Central memory CD4-positive, alpha-beta T cell (primary cell): ENCODE measurements around the gene POLR3H.
"Not testable (repeated sequence)": the region's sequence is repeated elsewhere in the genome, so short reads cannot be mapped to it uniquely, and the experiment has no call there.

Experiments used
- DNase-seq: peaks from one replicate; pipeline ENCODE4 v3.0.0; 2022

The POLR3H gene

DNA sequence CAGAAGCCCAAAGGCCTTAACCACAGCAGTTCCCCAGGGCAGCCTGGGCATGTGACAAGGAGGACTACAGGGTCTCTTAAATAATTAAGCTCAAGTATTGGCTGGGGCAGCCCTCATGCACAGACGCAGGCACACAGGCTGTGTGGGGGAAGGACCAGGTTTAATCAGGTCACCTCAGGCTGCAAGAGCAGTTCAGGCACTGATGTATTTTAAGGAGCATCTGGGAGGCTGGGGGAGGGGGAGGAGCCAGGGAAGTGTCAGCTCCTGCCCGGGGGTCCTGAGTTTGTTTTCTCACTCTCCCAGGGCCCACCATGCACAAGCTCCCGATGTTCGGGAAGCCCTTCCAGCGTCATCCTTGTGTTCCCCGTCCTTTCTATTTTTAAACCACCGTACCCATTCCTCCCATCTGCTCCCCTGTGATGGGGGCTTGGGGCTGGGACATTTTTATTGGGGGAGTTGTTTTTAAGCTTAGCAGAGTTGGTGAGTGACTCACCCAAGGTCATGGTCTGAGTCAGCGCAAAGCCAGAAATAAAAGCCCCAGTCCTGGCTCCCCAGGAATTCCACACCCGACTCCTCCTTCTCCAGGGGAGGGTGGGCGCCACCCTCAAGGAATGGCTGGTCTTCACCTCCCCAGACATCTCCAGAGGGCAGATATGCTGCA is 18.9 kb upstream of the POLR3H start:
- no peak for DNase-seq

GRCh38 chr22:41562461-41562860 is 18.2 kb upstream of the POLR3H start:
- no peak for DNase-seq

- no peak for DNase-seq
These were observed 17.5 kb upstream of the POLR3H start for GRCh38 chr22:41561788-41562187.

- no peak for DNase-seq
These were observed 17.1 kb upstream of the POLR3H start for GRCh38 chr22:41561335-41561734.

GRCh38 chr22:41560095-41560471 is 15.8 kb upstream of the POLR3H start:
- no peak for DNase-seq

DNA sequence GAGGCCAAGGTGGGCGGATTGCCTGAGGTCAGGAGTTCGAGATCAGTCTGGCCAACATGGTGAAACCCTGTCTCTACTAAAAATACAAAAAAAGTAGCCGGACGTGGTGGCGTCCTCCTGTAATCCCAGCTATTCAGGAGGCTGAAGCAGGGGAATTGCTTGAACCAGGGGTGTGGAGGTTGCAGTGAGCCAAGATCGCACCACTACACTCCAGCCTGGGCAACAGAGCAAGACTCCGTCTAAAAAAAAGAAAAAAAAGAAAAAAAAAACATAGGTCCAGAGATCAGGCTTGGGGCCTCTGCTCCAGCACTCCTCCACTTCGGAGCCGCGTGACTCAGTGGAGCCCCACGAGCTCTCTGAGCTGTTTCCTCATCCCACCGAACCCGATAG is 14.0 kb upstream of the POLR3H start:
- not testable (repeated sequence) for DNase-seq

DNA sequence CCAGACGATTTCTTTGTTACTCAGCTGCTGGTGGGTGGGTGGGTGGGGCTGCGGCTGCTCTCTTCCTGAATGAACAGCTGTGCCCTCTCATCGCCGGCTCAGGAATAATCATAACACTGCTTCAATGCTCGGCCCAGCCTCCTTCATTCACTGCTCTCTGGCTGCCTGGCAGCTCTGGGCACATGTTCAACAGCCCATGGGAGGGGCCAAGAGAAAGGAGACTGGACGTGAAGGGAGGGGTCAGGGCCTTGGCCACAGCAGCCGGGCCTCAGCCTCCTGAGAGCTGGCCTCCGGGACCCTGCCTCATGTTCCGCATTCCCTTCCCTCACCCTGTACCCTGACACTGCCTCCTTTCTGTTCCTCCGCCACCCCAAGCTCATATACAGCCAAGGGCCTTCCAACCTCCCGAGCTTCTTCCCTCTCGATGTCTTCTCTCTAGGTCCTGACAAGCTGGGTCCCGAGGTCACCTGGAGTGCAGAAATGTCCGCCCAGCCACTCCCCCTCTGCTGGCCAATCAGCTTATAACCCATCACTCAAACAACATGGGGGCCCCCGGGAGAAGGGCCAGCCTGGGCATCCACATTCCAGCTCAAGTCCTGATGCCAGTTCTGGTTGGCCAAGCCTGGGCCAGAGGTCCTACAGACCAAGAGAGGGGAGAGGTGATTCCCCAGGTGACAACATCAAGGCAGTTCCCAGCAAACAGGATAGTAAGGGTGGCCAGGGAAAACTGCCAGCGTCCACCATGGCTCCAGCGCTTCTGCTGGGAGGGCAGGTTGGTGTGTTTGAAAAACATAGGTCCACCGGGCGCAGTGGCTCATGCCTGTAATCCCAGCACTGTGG is 13.4 kb upstream of the POLR3H start:
- no peak for DNase-seq

DNA sequence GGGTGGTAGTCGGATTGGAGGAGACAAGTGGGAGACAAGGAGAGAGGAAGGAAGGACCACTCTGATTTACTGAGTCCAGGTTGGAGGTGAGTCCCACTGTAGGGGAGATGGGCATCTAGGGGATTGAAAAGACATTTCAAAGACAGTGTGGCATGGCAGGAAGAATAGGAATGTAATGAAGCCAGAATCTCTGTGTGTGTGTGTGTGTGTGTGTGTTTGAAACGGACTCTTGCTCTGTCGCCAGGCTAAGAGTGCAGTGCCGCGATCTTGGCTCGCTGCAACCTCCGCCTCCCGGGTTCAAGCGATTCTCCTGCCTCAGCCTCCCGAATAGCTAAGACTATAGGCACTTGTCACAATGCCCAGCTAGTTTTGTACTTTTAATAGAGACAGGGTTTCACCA is 12.3 kb upstream of the POLR3H start:
- no peak for DNase-seq

DNA sequence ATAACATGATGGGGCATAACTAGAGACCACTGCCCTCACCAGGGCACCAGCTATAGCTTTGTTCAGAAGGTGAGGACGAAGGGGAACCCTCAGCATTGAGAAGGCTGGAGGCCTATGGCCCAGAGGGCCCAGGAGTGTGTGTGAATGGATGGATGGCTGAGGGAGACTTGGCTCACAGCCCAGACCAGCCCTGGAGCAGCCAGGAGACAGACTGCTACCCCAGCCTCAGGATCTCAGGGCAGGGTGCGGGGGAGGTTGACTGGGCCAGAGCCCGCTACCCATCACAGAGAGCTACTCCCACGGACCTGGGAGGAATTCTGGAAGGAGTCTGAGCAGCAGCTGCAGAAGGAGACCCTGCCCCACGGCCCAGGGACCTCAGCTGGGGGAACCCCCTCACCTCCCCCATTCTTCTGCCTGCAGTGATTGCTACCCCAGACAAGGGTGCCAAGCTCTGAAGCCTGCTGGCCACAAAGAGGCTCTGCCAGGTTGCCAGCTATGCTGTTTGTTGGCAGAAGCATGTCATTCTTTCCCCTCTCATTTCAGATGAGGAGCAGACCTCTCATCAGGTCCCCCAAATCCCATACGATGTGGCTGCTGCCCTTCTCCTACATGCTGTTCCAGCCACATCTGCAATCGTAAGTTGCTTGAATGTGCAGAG is 11.2 kb upstream of the POLR3H start:
- DNase-seq: no peak

DNA sequence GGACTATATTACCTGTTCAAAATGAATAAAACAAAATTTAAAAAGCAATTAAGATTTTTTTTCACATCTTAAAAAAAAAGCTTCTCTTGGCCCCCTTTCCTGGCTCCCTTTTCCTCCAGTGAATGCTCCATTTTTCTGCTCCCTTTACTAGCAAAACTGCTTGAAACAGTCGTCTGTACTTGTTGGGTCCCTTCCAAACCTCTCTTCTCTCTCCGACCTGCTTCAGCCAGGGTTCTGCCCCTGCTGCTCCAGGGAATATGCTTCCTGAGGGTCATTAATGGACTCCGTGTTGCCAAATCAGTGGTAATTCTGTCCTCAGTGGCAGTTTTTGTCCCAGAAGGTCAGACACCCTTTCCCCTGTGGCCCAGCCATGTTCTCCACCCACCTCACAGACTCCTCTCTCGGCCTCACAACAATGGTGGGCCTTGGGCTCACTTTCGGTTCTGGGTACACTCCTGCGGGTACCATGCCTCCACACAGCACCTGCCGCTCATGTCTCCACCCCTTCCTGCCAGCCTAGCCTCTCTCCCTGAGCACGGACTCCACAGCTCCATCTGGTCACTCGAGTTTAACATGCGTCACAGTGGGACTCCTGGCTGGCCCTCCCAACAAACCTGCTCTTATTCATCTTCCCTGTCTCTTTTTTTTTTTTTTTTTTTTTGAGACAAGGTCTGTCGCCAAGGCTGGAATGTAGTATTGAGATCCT is 7.8 kb upstream of the POLR3H start:
- DNase-seq: no peak

DNA sequence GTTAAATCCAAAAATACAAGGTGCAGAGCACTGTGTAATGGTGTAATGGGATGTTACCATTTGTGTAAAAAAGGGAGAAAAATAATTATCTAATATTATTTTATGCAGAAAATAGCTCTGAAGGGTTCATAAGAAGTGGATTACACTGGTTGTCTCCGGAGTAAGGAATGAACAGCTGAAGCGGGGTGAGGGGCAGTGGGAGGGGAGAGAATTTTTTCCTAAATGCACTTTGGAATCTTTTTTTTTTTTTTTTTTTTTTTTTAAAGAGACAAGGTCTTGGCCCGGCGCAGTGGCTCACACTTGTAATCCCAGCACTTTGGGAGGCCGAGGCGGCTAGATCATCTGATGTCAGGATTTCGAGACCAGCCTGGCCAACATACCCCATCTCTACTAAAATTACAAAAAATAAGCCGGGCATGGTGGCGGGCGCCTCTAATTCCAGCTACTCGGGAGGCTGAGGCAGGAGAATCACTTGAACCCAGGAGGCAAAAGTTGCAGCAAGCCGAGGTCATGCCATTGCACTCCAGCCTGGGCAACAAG is 6.8 kb upstream of the POLR3H start:
- no peak for DNase-seq

GRCh38 chr22:41548830-41549211 is 4.6 kb upstream of the POLR3H start:
- no peak for DNase-seq

DNA sequence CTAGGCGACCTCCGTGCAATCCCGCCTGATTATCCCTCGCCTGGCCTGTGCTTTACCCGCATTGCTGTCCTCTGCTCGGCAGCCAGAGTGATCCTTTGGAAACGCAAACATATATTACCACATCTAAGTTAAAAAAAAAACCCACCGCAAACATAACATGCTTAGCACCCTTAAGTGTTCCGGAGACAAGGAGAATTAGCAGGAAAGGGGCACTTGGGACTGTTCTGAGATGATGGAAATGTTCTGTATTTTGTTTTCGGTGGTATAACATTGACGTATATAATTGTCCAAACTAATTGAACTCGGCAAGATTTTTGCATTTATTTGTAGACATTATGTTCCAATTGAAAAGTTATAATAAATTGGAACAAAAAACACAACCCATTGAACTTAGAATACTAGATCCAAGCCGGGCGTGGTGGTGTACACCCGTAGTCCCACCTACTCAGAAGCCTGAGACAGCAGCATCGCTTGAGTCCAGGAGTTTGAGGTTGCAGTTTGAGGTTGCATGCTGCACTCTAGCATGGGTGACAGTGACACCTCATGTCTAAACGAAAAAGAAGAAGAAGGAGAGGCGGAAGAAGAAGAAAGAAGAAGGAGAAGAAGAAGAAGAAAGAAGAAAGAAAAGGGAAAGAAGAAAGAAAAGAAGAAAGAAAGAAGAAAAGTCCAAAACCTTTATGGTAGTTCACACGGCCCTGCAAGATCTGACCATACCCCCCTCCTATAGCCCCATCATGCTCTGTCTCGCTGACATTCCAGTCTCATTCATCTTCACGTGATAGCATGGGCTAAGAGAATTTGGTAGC is 604 bp upstream of the POLR3H start:
- no peak for DNase-seq

GRCh38 chr22:41542224-41542623 is 2.0 kb downstream of the POLR3H start:
- DNase-seq: no peak

- DNase-seq: no peak
These were observed 2.8 kb downstream of the POLR3H start for GRCh38 chr22:41541484-41541883.

DNA sequence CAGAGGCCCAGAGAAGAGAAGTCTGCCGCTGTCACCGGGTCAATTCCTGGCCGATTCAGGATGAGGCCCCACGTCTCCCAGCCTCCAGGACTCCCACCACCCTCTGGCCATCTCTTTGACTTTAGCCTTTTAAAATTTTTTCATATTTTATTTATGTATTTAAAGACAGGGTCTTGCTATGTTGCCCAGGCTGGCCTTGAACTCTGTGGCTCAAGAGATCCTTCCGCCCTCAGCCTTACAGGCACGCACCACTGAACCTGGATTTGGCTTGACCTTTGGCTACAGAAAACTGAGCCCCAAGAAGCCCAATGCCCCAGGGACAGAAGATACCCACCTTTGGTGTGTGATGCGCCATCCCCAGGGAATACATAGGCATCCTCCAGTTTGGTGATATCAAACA is 3.9 kb downstream of the POLR3H start:
- DNase-seq: no peak

GRCh38 chr22:41540006-41540315 is 4.3 kb downstream of the POLR3H start:
- DNase-seq: no peak

DNA sequence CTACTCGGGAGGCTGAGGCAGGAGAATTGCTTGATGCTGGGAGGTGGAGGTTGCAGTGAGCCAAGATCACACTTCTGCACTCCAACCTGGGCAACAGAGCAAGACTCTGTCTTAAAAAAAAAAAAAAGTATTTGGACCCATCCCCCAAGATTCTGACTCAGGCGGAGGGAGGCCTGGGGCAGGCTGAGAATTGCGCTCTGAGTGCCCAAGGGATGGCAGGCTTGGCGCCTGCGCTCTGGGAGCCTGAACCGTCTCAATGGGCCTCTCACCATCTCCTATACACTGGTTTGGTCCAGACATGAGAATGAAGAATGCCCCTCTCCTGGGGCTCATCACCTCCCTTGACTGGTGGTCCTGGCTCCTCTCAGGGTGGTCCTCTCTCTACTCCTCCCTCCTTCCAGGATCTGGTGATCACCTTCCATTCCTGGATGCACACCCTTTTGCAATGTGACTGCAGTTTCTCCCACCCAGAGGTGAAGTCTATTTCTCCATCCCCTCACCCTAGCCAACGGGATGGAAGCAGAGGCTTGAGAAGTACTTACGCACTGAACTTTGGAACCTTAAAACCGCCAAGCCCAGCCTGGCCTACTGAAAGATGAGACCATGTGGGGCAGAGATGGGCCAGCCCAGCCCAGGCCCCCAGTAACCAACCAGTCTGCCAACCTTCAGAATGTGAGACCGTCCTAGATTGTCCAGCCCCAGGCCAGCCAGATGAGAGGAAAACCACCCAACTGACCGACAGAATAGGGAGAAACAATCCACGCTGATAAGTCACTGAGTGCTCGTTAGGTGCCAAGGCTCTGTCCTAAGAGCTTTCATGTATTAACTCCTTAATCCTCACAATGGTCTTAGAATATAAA is 4.9 kb downstream of the POLR3H start:
- no peak for DNase-seq

DNA sequence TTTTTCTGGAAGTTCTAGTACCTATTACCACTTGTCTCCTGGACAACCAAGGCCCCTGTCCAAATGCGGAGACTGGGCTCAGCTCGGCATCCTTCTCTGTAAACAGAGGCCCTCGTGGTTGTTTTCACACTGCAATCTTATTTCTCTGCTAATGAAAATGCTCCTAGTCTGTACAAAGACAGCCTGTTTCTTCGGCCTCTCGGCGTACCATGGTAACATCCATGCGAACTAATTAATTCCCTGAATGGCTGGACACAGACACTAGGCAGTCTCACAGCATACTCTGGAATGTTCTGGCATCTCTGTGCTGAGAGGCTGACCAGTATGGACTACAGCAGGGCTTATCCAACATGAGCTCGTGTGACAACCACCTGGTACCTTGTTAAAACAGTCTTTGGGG is 5.7 kb downstream of the POLR3H start:
- no peak for DNase-seq

GRCh38 chr22:41537203-41537602 is 7.1 kb downstream of the POLR3H start:
- no peak for DNase-seq

DNA sequence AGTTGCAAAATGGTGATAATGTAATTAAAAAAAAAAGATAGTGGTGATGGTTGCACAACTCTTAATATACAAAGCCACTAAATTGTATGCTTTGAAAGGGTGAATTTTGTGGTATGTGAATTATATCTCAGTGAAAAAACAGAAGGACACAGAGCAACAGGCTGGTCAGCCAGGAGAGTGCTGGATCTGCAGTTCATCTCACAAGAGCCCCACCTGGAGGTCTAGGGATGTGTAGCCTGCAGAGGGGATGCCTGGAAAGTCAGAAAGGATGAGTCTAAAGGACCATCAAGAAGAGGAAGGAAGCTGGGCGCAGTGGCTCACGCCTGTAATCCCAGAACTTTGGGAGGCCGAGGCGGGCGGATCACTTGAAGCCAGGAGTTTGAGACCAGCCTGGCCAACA is 9.0 kb downstream of the POLR3H start:
- DNase-seq: no peak
